Effector CD8-positive, alpha-beta T cell (primary cell): ENCODE results near the gene DYSF.
"Not testable (repeated sequence)": the region's sequence is repeated elsewhere in the genome, so short reads cannot be mapped to it uniquely, and the experiment has no call there.

Experiments used
- DNase-seq: peaks from one replicate; lab custom pipeline; 2025; lab: John Stamatoyannopoulos, UW

DYSF gene

GRCh38 chr2:71647356-71647755, 194.0 kb downstream of the DYSF start:
- DNase-seq: no peak

- DNase-seq: no peak
Measured at GRCh38 chr2:71655498-71655897, 202.1 kb downstream of the DYSF start.

GRCh38 chr2:71658256-71658655, 204.9 kb downstream of the DYSF start:
- not testable (repeated sequence) for DNase-seq

GRCh38 chr2:71658771-71659170, 205.4 kb downstream of the DYSF start:
- no peak for DNase-seq

- DNase-seq: no peak
Measured at GRCh38 chr2:71659868-71660518, 206.6 kb downstream of the DYSF start.

GRCh38 chr2:71661782-71662181, 208.4 kb downstream of the DYSF start:
- no peak for DNase-seq

- no peak for DNase-seq
Measured at GRCh38 chr2:71662665-71663394, 209.5 kb downstream of the DYSF start.

GRCh38 chr2:71664161-71664560, 210.8 kb downstream of the DYSF start:
- DNase-seq: no peak

GRCh38 chr2:71665168-71666093, 212.1 kb downstream of the DYSF start:
- no peak for DNase-seq

- DNase-seq: no peak
Measured at GRCh38 chr2:71666094-71666474, 212.7 kb downstream of the DYSF start.

GRCh38 chr2:71667256-71668182, 214.2 kb downstream of the DYSF start:
- no peak for DNase-seq

- DNase-seq: no peak
Measured at GRCh38 chr2:71668326-71669057, 215.1 kb downstream of the DYSF start.

- no peak for DNase-seq
Measured at GRCh38 chr2:71669058-71669456, 215.7 kb downstream of the DYSF start.

- no peak for DNase-seq
Measured at GRCh38 chr2:71669628-71670429, 216.5 kb downstream of the DYSF start.

GRCh38 chr2:71670430-71670795, 217.1 kb downstream of the DYSF start:
- DNase-seq: no peak

- DNase-seq: no peak
Measured at GRCh38 chr2:71671203-71671854, 218.0 kb downstream of the DYSF start.

- no peak for DNase-seq
Measured at GRCh38 chr2:71671895-71672825, 218.8 kb downstream of the DYSF start.
